Hematopoietic multipotent progenitor cell treated with erythropoietin and hydrocortisone succinate and interleukin-3 and kit ligand, for 6 days (in vitro differentiated cells): ENCODE measurements around the gene KIF12.
"Not testable (repeated sequence)": the region's sequence is repeated elsewhere in the genome, so short reads cannot be mapped to it uniquely, and the experiment has no call there.

Experiments
- DNase-seq: peaks from one replicate; pipeline ENCODE4 v3.0.0-alpha.2; 2015

Gene KIF12

DNA sequence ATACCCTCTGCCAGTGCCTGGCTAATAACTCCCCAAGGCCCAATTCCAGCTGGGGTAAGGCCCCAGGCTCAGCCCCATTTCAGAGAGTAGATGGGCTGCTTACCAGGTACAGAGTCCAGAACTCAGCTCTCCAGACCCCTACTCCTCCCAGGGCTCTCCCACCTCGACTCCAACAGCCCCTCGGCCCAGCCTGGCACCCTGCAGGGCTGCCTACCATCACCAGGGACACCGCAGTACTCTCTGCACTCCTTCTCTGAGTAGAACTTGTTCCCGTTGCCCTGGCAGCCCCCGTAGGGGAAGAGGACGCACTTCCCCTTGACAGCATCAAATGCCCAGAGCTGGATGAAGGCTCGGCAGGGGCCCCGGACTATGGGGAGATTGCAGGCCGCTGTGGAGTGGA lies 38.4 kb downstream of the KIF12 start:
- DNase-seq: no peak

DNA sequence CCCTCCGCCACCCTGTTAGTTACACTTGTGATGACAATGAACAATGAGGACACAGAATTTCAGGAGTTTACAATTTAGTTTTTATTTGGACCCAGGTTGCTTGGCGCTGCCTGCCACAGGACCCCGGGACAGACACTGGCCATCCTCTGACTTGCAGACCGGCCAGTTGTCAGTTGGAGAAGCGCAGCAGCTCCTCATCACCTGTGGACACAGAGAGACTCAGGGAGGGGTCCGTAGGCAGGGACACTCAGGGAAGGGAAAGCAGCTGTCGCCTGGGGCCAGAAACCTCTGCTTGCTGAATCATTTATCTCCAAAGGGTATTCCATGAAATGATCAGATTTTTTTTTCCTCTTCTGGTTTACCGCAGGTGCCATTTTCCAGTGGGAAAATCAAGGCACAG lies 39.0 kb downstream of the KIF12 start:
- DNase-seq: no peak

DNA sequence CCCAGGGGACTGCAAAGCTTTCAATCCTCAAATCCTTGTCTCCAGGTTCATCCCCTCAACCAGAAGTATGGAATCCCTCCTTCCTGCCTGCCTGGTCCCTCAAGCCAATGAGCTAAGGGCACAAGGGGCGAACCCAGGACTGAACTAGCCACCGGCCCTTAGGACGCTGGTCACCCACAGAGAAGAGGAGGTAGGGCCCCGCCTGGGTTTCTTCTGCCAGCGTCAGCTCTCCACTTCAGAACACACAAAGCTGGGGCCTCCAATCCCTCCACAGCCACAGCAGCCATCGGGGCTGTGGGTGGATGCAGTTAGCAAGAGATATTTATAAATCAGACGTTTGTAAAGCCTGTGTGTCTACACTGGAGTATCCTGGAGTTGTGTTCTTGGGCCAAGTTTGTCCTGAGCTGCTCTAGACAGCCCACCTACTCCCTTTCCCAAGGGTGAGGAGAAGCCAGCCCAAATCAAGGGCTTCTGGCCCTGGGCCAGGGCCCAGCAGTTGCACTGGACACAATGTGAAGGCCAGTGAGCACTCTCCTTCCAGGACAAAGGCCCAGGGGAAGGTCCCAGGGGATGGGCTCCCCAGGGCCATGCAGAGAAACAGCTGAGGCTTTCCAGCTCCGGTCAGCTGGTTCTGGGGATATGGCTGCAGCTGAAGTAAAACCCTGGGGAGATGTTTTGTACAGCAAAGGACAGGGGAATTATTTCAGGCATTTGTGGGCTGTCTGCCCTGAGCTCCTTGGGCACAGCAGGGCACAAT lies 39.9 kb downstream of the KIF12 start:
- DNase-seq: no peak

GRCh38 chr9:114058688-114059046 lies 40.4 kb downstream of the KIF12 start:
- no peak for DNase-seq

DNA sequence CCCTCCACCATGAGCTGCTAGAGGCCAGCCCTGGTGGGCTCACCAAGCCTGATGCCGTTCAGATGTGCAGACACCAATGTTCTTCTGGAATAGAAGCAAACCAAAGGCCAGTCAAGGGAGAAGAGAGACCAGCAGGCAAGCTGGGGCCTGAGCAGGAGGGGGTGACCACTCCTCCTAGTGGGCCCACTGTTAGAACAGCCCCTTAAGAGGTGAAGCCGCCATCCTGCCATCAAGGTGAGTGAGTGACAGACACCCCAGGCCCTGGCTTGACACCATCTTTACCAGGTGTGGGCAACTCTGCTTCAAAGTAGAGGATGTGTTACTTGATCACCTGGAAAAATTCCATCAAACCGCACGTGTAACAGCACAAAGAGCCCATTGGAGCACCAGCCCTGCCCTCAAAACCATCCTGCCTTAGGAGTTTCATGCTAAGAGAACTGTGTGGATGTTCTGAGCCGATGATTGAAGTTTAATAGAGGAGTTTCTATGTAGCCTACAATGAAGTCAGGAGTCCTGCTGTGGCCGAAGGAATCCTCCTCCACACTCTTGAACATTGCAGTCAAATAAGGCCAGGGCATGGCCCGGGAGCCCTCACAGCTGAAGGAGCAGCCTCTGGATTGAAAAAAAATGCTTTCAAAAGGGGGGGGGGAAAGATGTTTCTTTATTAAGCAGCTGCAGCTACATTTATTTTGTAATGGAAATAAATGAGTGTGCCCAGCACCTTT lies 41.8 kb downstream of the KIF12 start:
- DNase-seq: no peak

DNA sequence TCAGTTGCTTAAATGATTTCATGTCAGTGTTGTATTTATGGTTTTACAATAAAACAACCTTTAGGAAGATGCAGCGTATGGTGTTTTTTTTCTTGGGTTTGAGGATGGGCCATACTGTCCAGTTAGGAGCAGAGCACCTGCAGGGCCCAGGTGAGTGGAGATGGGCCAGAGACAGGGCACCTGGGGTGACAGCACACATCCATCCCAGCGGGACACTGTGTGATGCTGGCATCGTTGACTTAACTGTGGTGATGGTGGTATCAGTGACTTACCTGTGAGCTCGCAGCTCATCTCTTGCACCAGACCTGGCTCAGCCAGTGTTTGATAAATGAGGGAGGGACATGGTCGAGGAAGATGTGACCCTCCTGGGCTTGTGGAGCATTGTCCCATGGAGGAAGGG lies 42.6 kb downstream of the KIF12 start:
- DNase-seq: no peak

GRCh38 chr9:114055894-114056293 lies 43.2 kb downstream of the KIF12 start:
- DNase-seq: no peak

DNA sequence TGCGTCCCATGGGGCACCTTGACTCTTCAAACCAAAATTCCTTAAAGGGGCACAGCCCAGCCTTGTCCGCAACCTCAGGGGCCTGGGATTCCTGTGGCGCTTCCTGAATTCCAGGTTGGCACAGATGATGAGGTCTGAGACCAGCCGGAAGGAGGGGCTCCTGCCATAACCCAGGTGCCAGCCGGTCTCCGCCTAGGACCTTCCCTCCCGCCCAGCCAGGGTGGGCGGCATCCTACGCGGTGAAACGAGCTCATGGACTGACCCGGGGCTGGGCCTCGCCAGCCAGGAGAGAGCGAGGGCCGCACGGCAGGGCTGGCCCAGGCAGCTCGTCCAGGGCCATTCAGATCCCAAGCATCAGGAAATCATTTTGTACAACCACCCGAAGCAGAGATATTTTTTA lies 44.0 kb downstream of the KIF12 start:
- DNase-seq: no peak

DNA sequence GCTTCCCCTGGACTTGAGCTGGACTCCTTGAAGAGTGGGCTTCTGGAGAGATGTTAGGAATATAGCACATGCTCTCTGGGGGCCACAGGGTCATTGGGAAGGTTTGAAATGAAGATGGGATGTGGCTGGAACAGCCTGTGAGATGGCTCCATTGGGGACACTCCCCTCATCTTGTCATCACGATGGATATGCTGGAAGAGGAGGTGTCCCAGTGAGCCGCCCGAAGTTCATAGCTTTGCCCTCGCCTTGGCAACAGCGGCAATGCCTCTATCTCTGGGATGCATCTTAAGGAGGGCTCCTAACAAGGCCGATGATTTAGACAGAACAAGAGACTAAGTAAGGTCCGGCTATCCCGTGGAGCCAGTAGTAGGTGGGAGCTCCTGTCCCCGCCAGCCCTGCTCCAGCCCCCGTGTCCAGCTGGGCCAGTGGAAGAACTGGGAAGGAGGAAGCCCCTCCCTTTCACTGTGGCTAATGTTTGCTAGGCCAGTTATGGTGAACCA lies 44.9 kb downstream of the KIF12 start:
- no peak for DNase-seq

DNA sequence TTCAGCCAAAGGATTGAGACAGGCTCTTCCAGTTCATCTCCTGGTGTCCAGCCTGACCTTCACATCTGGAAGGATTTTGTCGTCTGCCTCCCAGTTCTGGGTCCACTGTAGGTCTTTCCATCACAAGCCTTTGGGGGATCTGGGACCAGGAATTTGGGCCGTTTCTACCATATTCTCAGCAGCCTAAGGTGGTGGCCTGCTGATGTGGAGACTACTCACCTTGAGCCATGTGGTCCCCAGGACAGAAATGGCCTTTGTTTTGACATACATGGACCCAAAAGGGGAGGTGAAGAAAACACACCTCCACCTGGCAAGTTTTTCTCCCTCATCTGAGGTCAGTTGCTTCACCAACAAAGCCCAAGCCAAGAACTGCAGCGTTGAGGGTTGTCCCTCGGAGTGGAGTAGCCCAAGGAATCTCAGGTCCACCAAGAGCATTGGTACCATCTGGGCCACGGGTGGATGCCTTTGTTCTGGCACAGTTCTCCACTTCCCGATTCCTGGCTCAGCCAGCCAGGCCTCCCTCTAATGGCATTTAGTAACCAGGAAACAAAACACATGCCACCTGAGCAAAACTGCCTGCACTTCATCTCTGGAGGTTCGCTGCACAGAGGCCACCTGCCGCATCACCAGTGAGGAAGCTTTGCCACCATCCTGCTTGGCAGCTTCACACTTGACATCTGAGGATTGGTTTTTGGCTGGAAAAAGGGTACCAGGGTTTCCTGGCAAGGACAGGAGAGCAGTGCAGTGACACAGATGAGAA lies 45.7 kb downstream of the KIF12 start:
- no peak for DNase-seq

- DNase-seq: no peak
These were observed 47.4 kb downstream of the KIF12 start for GRCh38 chr9:114051706-114052105.

GRCh38 chr9:114051281-114051680 lies 47.8 kb downstream of the KIF12 start:
- DNase-seq: no peak

DNA sequence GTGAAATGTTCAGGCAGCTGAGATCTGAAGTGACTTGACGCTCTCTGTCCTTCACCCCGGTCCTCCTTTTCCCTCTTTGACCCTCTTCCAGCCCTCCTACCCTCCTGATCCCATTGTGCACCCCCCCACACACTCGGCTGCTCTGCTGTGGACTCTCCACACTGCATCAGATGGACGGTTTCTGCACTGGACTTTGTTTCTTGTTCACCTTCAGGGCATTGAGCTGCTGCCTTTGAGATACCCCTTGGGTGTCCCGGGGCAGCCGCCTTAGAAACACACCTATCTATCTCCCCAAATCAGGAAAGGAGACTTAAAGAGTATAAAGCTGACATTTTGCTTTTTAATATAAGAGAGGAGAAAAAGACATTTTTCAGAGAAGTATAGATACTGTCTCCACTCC lies 48.4 kb downstream of the KIF12 start:
- DNase-seq: no peak

GRCh38 chr9:114050226-114050568 lies 48.9 kb downstream of the KIF12 start:
- no peak for DNase-seq

DNA sequence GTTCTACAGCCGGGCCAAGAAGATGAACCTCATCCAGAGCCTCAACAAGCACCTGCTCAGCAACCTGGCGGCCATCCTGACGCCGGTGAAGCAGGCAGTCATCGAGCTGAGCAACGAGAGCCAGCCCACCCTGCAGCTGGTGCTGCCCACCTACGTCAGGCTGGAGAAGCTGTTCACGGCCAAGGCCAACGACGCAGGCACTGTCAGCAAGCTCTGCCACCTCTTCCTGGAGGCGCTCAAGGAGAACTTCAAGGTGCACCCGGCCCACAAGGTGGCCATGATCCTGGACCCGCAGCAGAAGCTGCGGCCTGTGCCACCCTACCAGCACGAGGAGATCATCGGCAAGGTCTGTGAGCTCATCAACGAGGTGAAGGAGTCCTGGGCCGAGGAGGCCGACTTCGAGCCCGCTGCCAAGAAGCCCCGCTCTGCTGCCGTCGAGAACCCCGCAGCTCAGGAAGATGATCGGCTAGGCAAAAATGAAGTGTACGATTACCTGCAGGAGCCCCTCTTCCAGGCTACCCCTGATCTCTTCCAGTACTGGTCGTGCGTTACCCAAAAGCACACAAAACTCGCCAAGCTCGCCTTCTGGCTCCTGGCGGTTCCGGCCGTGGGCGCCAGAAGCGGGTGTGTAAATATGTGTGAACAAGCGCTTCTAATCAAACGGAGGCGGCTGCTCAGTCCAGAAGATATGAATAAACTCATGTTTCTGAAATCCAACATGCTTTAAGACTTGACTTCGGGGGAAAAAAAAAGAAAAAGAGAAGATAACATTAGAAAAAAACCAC lies 49.5 kb downstream of the KIF12 start:
- DNase-seq: no peak

DNA sequence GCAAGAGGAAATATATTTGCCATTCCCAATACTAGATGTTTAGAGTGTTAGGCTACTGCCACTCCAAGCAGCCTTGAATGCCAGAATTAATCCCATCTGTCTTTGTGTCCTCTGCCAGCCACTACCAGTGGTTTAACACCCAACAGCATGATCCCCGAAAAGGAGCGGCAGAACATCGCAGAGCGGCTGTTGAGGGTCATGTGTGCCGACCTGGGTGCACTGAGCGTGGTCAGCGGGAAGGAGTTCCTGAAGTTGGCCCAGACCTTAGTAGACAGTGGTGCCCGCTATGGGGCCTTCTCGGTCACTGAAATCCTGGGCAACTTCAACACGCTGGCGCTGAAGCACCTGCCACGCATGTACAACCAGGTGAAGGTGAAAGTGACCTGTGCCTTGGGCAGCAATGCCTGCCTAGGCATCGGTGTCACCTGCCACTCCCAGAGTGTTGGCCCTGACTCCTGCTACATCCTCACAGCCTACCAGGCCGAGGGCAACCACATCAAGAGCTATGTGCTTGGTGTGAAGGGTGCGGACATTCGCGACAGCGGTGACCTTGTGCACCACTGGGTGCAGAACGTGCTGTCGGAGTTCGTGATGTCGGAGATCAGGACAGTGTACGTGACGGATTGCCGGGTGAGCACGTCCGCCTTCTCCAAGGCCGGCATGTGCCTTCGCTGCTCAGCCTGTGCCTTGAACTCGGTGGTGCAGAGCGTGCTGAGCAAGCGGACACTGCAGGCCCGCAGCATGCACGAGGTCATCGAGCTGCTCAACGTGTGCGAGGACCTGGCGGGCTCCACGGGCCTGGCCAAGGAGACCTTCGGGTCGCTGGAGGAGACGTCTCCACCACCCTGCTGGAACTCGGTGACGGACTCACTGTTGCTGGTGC lies 50.3 kb downstream of the KIF12 start:
- no peak for DNase-seq

GRCh38 chr9:114047717-114048116 lies 51.4 kb downstream of the KIF12 start:
- DNase-seq: peak; percentile 45

GRCh38 chr9:114046875-114047274 lies 52.2 kb downstream of the KIF12 start:
- no peak for DNase-seq

GRCh38 chr9:114046237-114046755 lies 52.8 kb downstream of the KIF12 start:
- no peak for DNase-seq

- not testable (repeated sequence) for DNase-seq
These were observed 55.4 kb downstream of the KIF12 start for GRCh38 chr9:114043660-114044059.
